ENCODE results near the gene PLCB4. TPM values are rescaled to one million over a fixed set of nuclear protein-coding genes. Genes with fewer than 3 reads are reported as not detected.

PLCB4 gene
- total RNA-seq, 2 experiments from 2014 or later = not detected

GRCh38 chr20:9453201-9453600 is 384.3 kb downstream of the PLCB4 start:
- H4K20me1 ChIP-seq (ENCODE audit: insufficient read depth, low read length) = no peaks in the 10 kb centered on the region
- H3K9me3 ChIP-seq (ENCODE audit: low read length) = no peaks in the 10 kb centered on the region
- ChIA-PET CTCF (ENCODE audit: unreplicated experiment) (no interaction called here), POLR2A (no interaction called here)
- intact Hi-C loops (cut with micrococcal nuclease; ENCODE audit: unreplicated experiment) = no loop called here
- no peak overlapping the region for H3K27ac ChIP-seq (ENCODE audit: low read depth, low read length, poor library complexity, severe bottlenecking)
- no peaks in the 10 kb centered on the region for H3K36me3 ChIP-seq (ENCODE audit: insufficient read depth, low read length)
- H3K4me2 ChIP-seq (ENCODE audit: low read length) = no peak overlapping the region
- H3K79me2 ChIP-seq (ENCODE audit: insufficient read depth, low read depth, low read length) = no peaks in the 10 kb centered on the region
- no peak for DNase-seq (ENCODE audit: low spot score)
- no peak overlapping the region for H3K4me3 ChIP-seq (ENCODE audit: low read depth, low read length, poor library complexity, severe bottlenecking)
- BruUV-seq (replicated peaks) = no TSS peak
- TF ChIP-seq EZH2phosphoT487 (IDR thresholded peaks at IDR 0.05; ENCODE audit: borderline replicate concordance, low read depth, low read length) (no peak), CTCF (conservative IDR thresholded peaks at IDR 0.05; ENCODE audit: low read length) (no peak)
- H2AFZ ChIP-seq (ENCODE audit: low read length) = no peak overlapping the region
- H3K9me2 ChIP-seq (ENCODE audit: insufficient read depth, low read length) = no peaks in the 10 kb centered on the region
- no peaks in the 10 kb centered on the region for H3K4me1 ChIP-seq (ENCODE audit: insufficient read depth, low read length, poor library complexity, severe bottlenecking)

GRCh38 chr20:9454791-9455190 is 385.9 kb downstream of the PLCB4 start:
- POLR2A ChIA-PET = interaction anchor here (0.8 kb wide), 1 partner anchor 129 kb away, joined by 3 read pairs; no protein-coding TSS in a partner anchor
- intact Hi-C loops (cut with micrococcal nuclease; ENCODE audit: unreplicated experiment) = no loop called here
- no peak overlapping the region for H3K4me3 ChIP-seq (ENCODE audit: low read depth, low read length, poor library complexity, severe bottlenecking)
- H3K36me3 ChIP-seq (ENCODE audit: insufficient read depth, low read length) = no peaks in the 10 kb centered on the region
- no peak for TF ChIP-seq EZH2phosphoT487 (IDR thresholded peaks at IDR 0.05; ENCODE audit: borderline replicate concordance, low read depth, low read length)
- TF ChIP-seq CTCF (conservative IDR thresholded peaks at IDR 0.05; ENCODE audit: low read length) = no peak
- H3K9me2 ChIP-seq (ENCODE audit: insufficient read depth, low read length) = no peaks in the 10 kb centered on the region
- CTCF ChIA-PET (ENCODE audit: unreplicated experiment) = no interaction called here
- no peak overlapping the region for H3K4me2 ChIP-seq (ENCODE audit: low read length)
- BruUV-seq (replicated peaks) = no TSS peak
- no peaks in the 10 kb centered on the region for H4K20me1 ChIP-seq (ENCODE audit: insufficient read depth, low read length)
- no peak for DNase-seq (ENCODE audit: low spot score)
- no peak overlapping the region for H3K27ac ChIP-seq (ENCODE audit: low read depth, low read length, poor library complexity, severe bottlenecking)
- no peaks in the 10 kb centered on the region for H3K9me3 ChIP-seq (ENCODE audit: low read length)
- H3K4me1 ChIP-seq (ENCODE audit: insufficient read depth, low read length, poor library complexity, severe bottlenecking) = no peaks in the 10 kb centered on the region
- no peaks in the 10 kb centered on the region for H3K79me2 ChIP-seq (ENCODE audit: insufficient read depth, low read depth, low read length)
- no peak overlapping the region for H2AFZ ChIP-seq (ENCODE audit: low read length)

- H3K9me3 ChIP-seq (ENCODE audit: low read length) = no peaks in the 10 kb centered on the region
- H3K9me2 ChIP-seq (ENCODE audit: insufficient read depth, low read length) = no peaks in the 10 kb centered on the region
- no peak for DNase-seq (ENCODE audit: low spot score)
- POLR2A ChIA-PET = interaction anchor here (0.9 to 1.3 kb wide), 2 partner anchors 10 to 49 kb away, joined by 3 to 4 read pairs; no protein-coding TSS in a partner anchor
- no peaks in the 10 kb centered on the region for H4K20me1 ChIP-seq (ENCODE audit: insufficient read depth, low read length)
- H3K4me1 ChIP-seq (ENCODE audit: insufficient read depth, low read length, poor library complexity, severe bottlenecking) = no peaks in the 10 kb centered on the region
- no peaks in the 10 kb centered on the region for H3K36me3 ChIP-seq (ENCODE audit: insufficient read depth, low read length)
- H3K4me3 ChIP-seq (ENCODE audit: low read depth, low read length, poor library complexity, severe bottlenecking) = no peak overlapping the region
- intact Hi-C loops (cut with micrococcal nuclease; ENCODE audit: unreplicated experiment) = no loop called here
- H3K79me2 ChIP-seq (ENCODE audit: insufficient read depth, low read depth, low read length) = no peaks in the 10 kb centered on the region
- no peak overlapping the region for H2AFZ ChIP-seq (ENCODE audit: low read length)
- TF ChIP-seq CTCF (conservative IDR thresholded peaks at IDR 0.05; ENCODE audit: low read length) (no peak), EZH2phosphoT487 (IDR thresholded peaks at IDR 0.05; ENCODE audit: borderline replicate concordance, low read depth, low read length) (no peak)
- H3K4me2 ChIP-seq (ENCODE audit: low read length) = no peak overlapping the region
- H3K27ac ChIP-seq (ENCODE audit: low read depth, low read length, poor library complexity, severe bottlenecking) = no peak overlapping the region
- no TSS peak for BruUV-seq (replicated peaks)
- CTCF ChIA-PET (ENCODE audit: unreplicated experiment) = no interaction called here
Measured at GRCh38 chr20:9457136-9457535, 388.2 kb downstream of the PLCB4 start.

Measured in OCI-LY7 (cell line).